ENCODE results near the gene KIAA1958.

- TF ChIP-seq CREB1 (IDR thresholded peaks at IDR 0.05; ENCODE audit: low read depth) (no peak), CTCF (IDR thresholded peaks at IDR 0.05 in 2 of 3, conservative IDR thresholded peaks at IDR 0.05 in 1 of 3; ENCODE audit: control insufficient read depth in 2 of 3, extremely low read depth in 1 of 3, insufficient read depth in 1 of 3, low read depth in 3 of 3, low read length in 3 of 3) (no peak), ZNF217 (IDR thresholded peaks at IDR 0.05) (no peak), SRF (IDR thresholded peaks at IDR 0.05; ENCODE audit: low read depth in 2 of 2, low read length in 2 of 2) (no peak)
Observed at GRCh38 chr9:112608851-112609250, 122.2 kb downstream of the KIAA1958 start.

Measured in GM12878 (cell line).